Hepatocyte (in vitro differentiated cells): ENCODE results near the gene OR13G1. TPM values are rescaled to one million over a fixed set of nuclear protein-coding genes. Genes with fewer than 3 reads are reported as not detected.

ENCODE experiments used
- DNase-seq: peaks from one replicate; pipeline ENCODE4 v3.0.0-alpha.2; 2016; ENCODE audit warnings: low spot score
- H2AFZ ChIP-seq: fragments of 200-600 bp; sonication (generic); 2 replicates; pipeline ENCODE4 v1.6.0; 2016; ENCODE audit warnings: antibody characterized with exemption, mild to moderate bottlenecking
- H3K27ac ChIP-seq: fragments of 200-600 bp; sonication (generic); 2 replicates; pipeline ENCODE4 v1.5.1; 2016; ENCODE audit warnings: mild to moderate bottlenecking
- H3K27me3 ChIP-seq: fragments of 200-600 bp; sonication (generic); 2 replicates; pipeline ENCODE4 v1.6.1; 2016
- H3K36me3 ChIP-seq: fragments of 200-600 bp; sonication (generic); replicated peaks from 2 replicates; pipeline ENCODE4 v1.5.1; 2016; ENCODE audit warnings: low read depth; ENCODE audit not compliant: insufficient read depth
- H3K4me1 ChIP-seq: fragments of 200-600 bp; sonication (generic); 2 replicates; pipeline ENCODE4 v1.5.1; 2016; ENCODE audit warnings: mild to moderate bottlenecking, moderate library complexity; ENCODE audit not compliant: insufficient read depth
- H3K4me2 ChIP-seq: fragments of 200-600 bp; sonication (generic); 2 replicates; pipeline ENCODE4 v1.6.0; 2016
- H3K4me3 ChIP-seq: fragments of 200-600 bp; sonication (generic); 2 replicates; pipeline ENCODE4 v1.5.1; 2016; ENCODE audit warnings: mild to moderate bottlenecking
- H3K79me2 ChIP-seq: fragments of 200-600 bp; sonication (generic); 2 replicates; pipeline ENCODE4 v1.6.0; 2017; ENCODE audit warnings: mild to moderate bottlenecking
- H3K9me2 ChIP-seq: fragments of 200-600 bp; sonication (generic); replicated peaks from 2 replicates; pipeline ENCODE4 v1.6.0; 2017; ENCODE audit warnings: mild to moderate bottlenecking; ENCODE audit not compliant: insufficient read depth
- H3K9me3 ChIP-seq: fragments of 200-600 bp; sonication (generic); 2 replicates; pipeline ENCODE4 v1.5.1; 2016; ENCODE audit warnings: low read depth, mild to moderate bottlenecking
- H4K20me1 ChIP-seq: fragments of 200-600 bp; sonication (generic); 2 replicates; pipeline ENCODE4 v1.6.0; 2016; ENCODE audit warnings: mild to moderate bottlenecking; ENCODE audit not compliant: insufficient read depth, poor library complexity, severe bottlenecking
- CTCF ChIP-seq: fragments of 200-600 bp; sonication (generic); IDR thresholded peaks from 2 replicates; pipeline ENCODE4 v1.5.1; 2016; ENCODE audit warnings: antibody characterized with exemption, mild to moderate bottlenecking; ENCODE audit not compliant: poor library complexity
- EZH2 ChIP-seq: fragments of 200-600 bp; sonication (generic); IDR thresholded peaks from 2 replicates; pipeline ENCODE4 v1.6.1; 2016; ENCODE audit warnings: antibody characterized with exemption, mild to moderate bottlenecking, borderline replicate concordance
- EZH2phosphoT487 ChIP-seq: fragments of 200-600 bp; sonication (generic); IDR thresholded peaks from one replicate; pipeline ENCODE4 v1.6.1; 2018; ENCODE audit warnings: antibody characterized with exemption, mild to moderate bottlenecking, low read depth, moderate library complexity; ENCODE audit not compliant: unreplicated experiment, severe bottlenecking
- WGBS: methylation state at CpG from one replicate; pipeline ENCODE4 v1.1.6; 2016; ENCODE audit warnings: low lambda C conversion rate; ENCODE audit errors: missing lambda C conversion rate; 5-methylcytosine and 5-hydroxymethylcytosine counted together
- polyA plus RNA-seq: library from polyadenylated mRNA; unstranded; fragments of >200 nt; fragmentation: Nextera tagmentation; extraction: Ambion mirVana; gene quantifications from 2 replicates; pipeline ENCODE4 v1.2.1, GENCODE V29; 2016
- total RNA-seq: library from RNA; depleted of rRNA; stranded (reverse); fragments of >200 nt; gene quantifications from 2 replicates; pipeline ENCODE4 v1.2.3, GENCODE V29; 2014

OR13G1 gene
- total and polyA plus RNA-seq, 2 experiments from 2014 or later: not detected

GRCh38 chr1:247653040-247653439, 26.5 kb downstream of the OR13G1 start:
- TF ChIP-seq EZH2phosphoT487 (no peak), EZH2 (no peak), CTCF (no peak)
- Histone ChIP-seq H3K9me3 (no peaks in the 10 kb centered on the region), H3K4me1 (no peaks in the 10 kb centered on the region), H3K9me2 (no peaks in the 10 kb centered on the region), H3K27me3 (no peaks in the 10 kb centered on the region), H3K36me3 (no peaks in the 10 kb centered on the region), H4K20me1 (no peaks in the 10 kb centered on the region), H3K4me2 (no peak overlapping the region), H3K4me3 (no peak overlapping the region), H2AFZ (no peak overlapping the region), H3K27ac (no peak overlapping the region), H3K79me2 (no peaks in the 10 kb centered on the region)
- WGBS: 64% methylated on average over 1 of the region's 1 CpG
- DNase-seq: no peak

GRCh38 chr1:247647864-247648263, 31.7 kb downstream of the OR13G1 start:
- 19% methylated on average over 2 of the region's 2 CpGs for WGBS
- Histone ChIP-seq H3K79me2 (no peaks in the 10 kb centered on the region), H3K4me2 (no peak overlapping the region), H3K9me2 (no peaks in the 10 kb centered on the region), H2AFZ (no peak overlapping the region), H3K36me3 (no peaks in the 10 kb centered on the region), H3K4me1 (no peaks in the 10 kb centered on the region), H3K9me3 (no peaks in the 10 kb centered on the region), H4K20me1 (no peaks in the 10 kb centered on the region), H3K4me3 (no peak overlapping the region), H3K27me3 (no peaks in the 10 kb centered on the region), H3K27ac (no peak overlapping the region)
- no peak for DNase-seq
- TF ChIP-seq EZH2 (no peak), CTCF (no peak), EZH2phosphoT487 (no peak)

- DNase-seq: no peak
- Histone ChIP-seq H3K9me3 (no peaks in the 10 kb centered on the region), H3K27me3 (no peaks in the 10 kb centered on the region), H3K79me2 (no peaks in the 10 kb centered on the region), H3K4me2 (no peak overlapping the region), H3K4me3 (no peak overlapping the region), H3K36me3 (no peaks in the 10 kb centered on the region), H3K4me1 (no peaks in the 10 kb centered on the region), H2AFZ (no peak overlapping the region), H4K20me1 (no peaks in the 10 kb centered on the region), H3K9me2 (no peaks in the 10 kb centered on the region), H3K27ac (no peak overlapping the region)
- TF ChIP-seq EZH2: no peak
- TF ChIP-seq CTCF: no peak
- TF ChIP-seq EZH2phosphoT487: no peak
- 74% methylated on average over 4 of the region's 4 CpGs for WGBS
Observed at GRCh38 chr1:247646867-247647266, 32.7 kb downstream of the OR13G1 start.

DNA sequence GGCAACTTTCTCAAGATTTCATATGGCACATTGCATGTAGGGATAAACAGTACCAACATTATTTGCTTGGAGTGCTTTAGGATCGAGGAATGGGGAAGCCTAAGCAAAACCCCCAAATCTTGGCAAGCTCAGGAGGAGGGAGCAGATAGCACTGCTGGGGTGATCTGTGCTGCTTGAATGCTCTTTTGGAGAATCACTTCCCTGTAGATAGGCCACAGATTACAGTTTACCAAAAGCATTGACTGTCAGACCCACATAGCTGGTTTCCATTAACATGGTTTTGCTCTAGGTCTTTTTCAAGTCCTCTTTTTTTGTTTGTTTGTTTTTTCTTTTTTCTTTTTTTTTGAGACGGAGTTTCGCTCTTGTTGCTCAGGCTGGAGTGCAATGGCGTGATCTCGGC, 36.8 kb downstream of the OR13G1 start:
- Histone ChIP-seq H3K79me2 (no peaks in the 10 kb centered on the region), H3K4me2 (no peak overlapping the region), H2AFZ (no peak overlapping the region), H3K27me3 (no peaks in the 10 kb centered on the region), H3K9me3 (no peaks in the 10 kb centered on the region), H3K27ac (no peak overlapping the region), H3K9me2 (no peaks in the 10 kb centered on the region), H4K20me1 (no peaks in the 10 kb centered on the region), H3K4me3 (no peak overlapping the region), H3K4me1 (no peaks in the 10 kb centered on the region), H3K36me3 (no peaks in the 10 kb centered on the region)
- TF ChIP-seq EZH2: no peak
- no peak for TF ChIP-seq EZH2phosphoT487
- TF ChIP-seq CTCF: no peak
- DNase-seq: no peak
- WGBS: 68% methylated on average over 2 of the region's 5 CpGs
